HepG2 (cell line): Measurements from ENCODE around the gene VSIG10L. TPM values are rescaled to one million over a fixed set of nuclear protein-coding genes. Genes with fewer than 3 reads are reported as not detected.
A peak's percentile ranks its signal among the peaks of the same experiment; 100 is the strongest.

ENCODE experiments used
- ATF1 ChIP-seq: IDR thresholded peaks from 2 replicates; pipeline ENCODE4 v1.6.1; 2016; ENCODE audit warnings: mild to moderate bottlenecking, control low read depth
- BORCS8-MEF2B ChIP-seq: sonication (generic); formaldehyde crosslinking; IDR thresholded peaks from 2 replicates; pipeline ENCODE4 v1.8.0; 2022; ENCODE audit warnings: mild to moderate bottlenecking, missing genetic modification reagents
- CBX1 ChIP-seq: IDR thresholded peaks from one replicate; pipeline ENCODE4 v1.6.1; 2016; ENCODE audit warnings: antibody characterized with exemption, low read depth
- GPN1 ChIP-seq: sonication (generic); formaldehyde crosslinking; IDR thresholded peaks from 2 replicates; pipeline ENCODE4 v1.5.1; 2020; ENCODE audit warnings: missing genetic modification reagents, borderline replicate concordance
- IKZF4 ChIP-seq: sonication (generic); formaldehyde crosslinking; IDR thresholded peaks from 2 replicates; pipeline ENCODE4 v1.5.1; 2020; ENCODE audit warnings: borderline replicate concordance, mild to moderate bottlenecking, low read depth, missing genetic modification reagents; ENCODE audit errors: not compliant biosample characterization
- NFATC3 ChIP-seq: sonication (generic); formaldehyde crosslinking; IDR thresholded peaks from 2 replicates; pipeline ENCODE4 v1.5.1; 2020; ENCODE audit warnings: mild to moderate bottlenecking, missing genetic modification reagents
- PHF5A ChIP-seq: IDR thresholded peaks from one replicate; pipeline ENCODE4 v1.6.1; 2018; ENCODE audit warnings: low read depth, missing genetic modification reagents; ENCODE audit not compliant: unreplicated experiment
- SAFB2 ChIP-seq: sonication (generic); formaldehyde crosslinking; IDR thresholded peaks from 2 replicates; pipeline ENCODE4 v1.5.1; 2020; ENCODE audit warnings: missing genetic modification reagents, low read depth, mild to moderate bottlenecking, borderline replicate concordance
- SOX5 ChIP-seq: IDR thresholded peaks from 2 replicates; pipeline ENCODE4 v1.6.1; 2016; ENCODE audit warnings: borderline replicate concordance
- TFDP1 ChIP-seq: IDR thresholded peaks from 2 replicates; pipeline ENCODE4 v1.6.1; 2016; ENCODE audit warnings: missing compliant biosample characterization, missing genetic modification reagents, borderline replicate concordance
- ZBTB25 ChIP-seq: IDR thresholded peaks from 2 replicates; pipeline ENCODE4 v1.6.1; 2018; ENCODE audit warnings: missing genetic modification reagents
- ZNF234 ChIP-seq: sonication (generic); formaldehyde crosslinking; conservative IDR thresholded peaks from 2 replicates; pipeline ENCODE4 v1.5.1; 2020; ENCODE audit warnings: mild to moderate bottlenecking, missing genetic modification reagents
- ZNF646 ChIP-seq: sonication (generic); formaldehyde crosslinking; IDR thresholded peaks from 2 replicates; pipeline ENCODE4 v1.9.0; 2021; ENCODE audit warnings: mild to moderate bottlenecking, missing genetic modification reagents
- ZNF75D ChIP-seq: sonication (generic); formaldehyde crosslinking; IDR thresholded peaks from 2 replicates; pipeline ENCODE4 v1.8.1; 2023; ENCODE audit warnings: missing genetic modification reagents, mild to moderate bottlenecking, borderline replicate concordance
- polyA plus RNA-seq, 8 experiments: library from polyadenylated mRNA; depleted of rRNA in 3 of 8; stranded (reverse) in 7 of 8; unstranded in 1 of 8; fragments of >200 nt; fragmentation: Illumina TruSeq in 4 of 8; extraction: Trizol in 4 of 8; gene quantifications; 2 replicates each; pipeline versions ENCODE4 v1.2.1 to v1.2.3, GENCODE V29; 2011 to 2016; ENCODE audit warnings: low read depth in 4 of 8, missing spikeins in 1 of 8, mixed read lengths in 1 of 8; ENCODE audit not compliant: insufficient read depth in 1 of 8
- total RNA-seq, 5 experiments: library from RNA; depleted of rRNA; stranded (reverse); fragments of >200 nt; fragmentation: Illumina TruSeq; extraction: Trizol; gene quantifications; 2 replicates each; pipeline ENCODE4 v1.2.3, GENCODE V29; 2016; ENCODE audit warnings: low read depth in 1 of 5
- TF ChIP-seq, protein P1 (sequence below): IDR thresholded peaks from 2 replicates; pipeline ENCODE4 v1.6.1; 2016; ENCODE audit warnings: control low read depth
- TF ChIP-seq, protein P2 (sequence below): sonication (generic); formaldehyde crosslinking; IDR thresholded peaks from 2 replicates; pipeline ENCODE4 v1.9.0; 2021; ENCODE audit warnings: missing genetic modification reagents, mild to moderate bottlenecking, borderline replicate concordance
- TF ChIP-seq, protein P3 (sequence below): sonication (generic); formaldehyde crosslinking; IDR thresholded peaks from 2 replicates; pipeline ENCODE4 v1.5.1; 2020; ENCODE audit warnings: missing genetic modification reagents, mild to moderate bottlenecking, borderline replicate concordance

The VSIG10L gene
- total and polyA plus RNA-seq, 2 of the 13 experiments (the other 11 are each of a cell fraction or from before 2014, with no cell fraction given) = 2.7 to 8.5 TPM

GRCh38 chr19:51354103-51354741 lies 12.3 kb upstream of the VSIG10L start (continued):
- TF ChIP-seq, protein P1, sequence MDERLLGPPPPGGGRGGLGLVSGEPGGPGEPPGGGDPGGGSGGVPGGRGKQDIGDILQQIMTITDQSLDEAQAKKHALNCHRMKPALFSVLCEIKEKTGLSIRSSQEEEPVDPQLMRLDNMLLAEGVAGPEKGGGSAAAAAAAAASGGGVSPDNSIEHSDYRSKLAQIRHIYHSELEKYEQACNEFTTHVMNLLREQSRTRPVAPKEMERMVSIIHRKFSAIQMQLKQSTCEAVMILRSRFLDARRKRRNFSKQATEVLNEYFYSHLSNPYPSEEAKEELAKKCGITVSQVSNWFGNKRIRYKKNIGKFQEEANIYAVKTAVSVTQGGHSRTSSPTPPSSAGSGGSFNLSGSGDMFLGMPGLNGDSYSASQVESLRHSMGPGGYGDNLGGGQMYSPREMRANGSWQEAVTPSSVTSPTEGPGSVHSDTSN (CRISPR knock-in tag) = no peak
- TF ChIP-seq ZNF234 (CRISPR knock-in tag) (no peak), BORCS8-MEF2B (CRISPR knock-in tag) (0 out of 2 replicates have a peak, but pooled peaks have one; percentile 24), CBX1 (no peak), SAFB2 (CRISPR knock-in tag) (no peak), PHF5A (CRISPR knock-in tag) (no peak), IKZF4 (peak; percentile 85), ATF1 (CRISPR knock-in tag) (no peak), ZBTB25 (no peak), ZNF646 (no peak), GPN1 (no peak), SOX5 (no peak), TFDP1 (CRISPR knock-in tag) (no peak), NFATC3 (CRISPR knock-in tag) (no peak), ZNF75D (CRISPR knock-in tag) (no peak)
- TF ChIP-seq, protein P2, sequence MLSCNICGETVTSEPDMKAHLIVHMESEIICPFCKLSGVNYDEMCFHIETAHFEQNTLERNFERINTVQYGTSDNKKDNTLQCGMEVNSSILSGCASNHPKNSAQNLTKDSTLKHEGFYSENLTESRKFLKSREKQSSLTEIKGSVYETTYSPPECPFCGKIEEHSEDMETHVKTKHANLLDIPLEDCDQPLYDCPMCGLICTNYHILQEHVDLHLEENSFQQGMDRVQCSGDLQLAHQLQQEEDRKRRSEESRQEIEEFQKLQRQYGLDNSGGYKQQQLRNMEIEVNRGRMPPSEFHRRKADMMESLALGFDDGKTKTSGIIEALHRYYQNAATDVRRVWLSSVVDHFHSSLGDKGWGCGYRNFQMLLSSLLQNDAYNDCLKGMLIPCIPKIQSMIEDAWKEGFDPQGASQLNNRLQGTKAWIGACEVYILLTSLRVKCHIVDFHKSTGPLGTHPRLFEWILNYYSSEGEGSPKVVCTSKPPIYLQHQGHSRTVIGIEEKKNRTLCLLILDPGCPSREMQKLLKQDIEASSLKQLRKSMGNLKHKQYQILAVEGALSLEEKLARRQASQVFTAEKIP (CRISPR knock-in tag) = no peak
- TF ChIP-seq, protein P3, sequence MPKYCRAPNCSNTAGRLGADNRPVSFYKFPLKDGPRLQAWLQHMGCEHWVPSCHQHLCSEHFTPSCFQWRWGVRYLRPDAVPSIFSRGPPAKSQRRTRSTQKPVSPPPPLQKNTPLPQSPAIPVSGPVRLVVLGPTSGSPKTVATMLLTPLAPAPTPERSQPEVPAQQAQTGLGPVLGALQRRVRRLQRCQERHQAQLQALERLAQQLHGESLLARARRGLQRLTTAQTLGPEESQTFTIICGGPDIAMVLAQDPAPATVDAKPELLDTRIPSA (CRISPR knock-in tag) = no peak
